Fibroblast of villous mesenchyme (primary cell): ENCODE measurements around the gene OSR1. TPM values are rescaled to one million over a fixed set of nuclear protein-coding genes. Genes with fewer than 3 reads are reported as not detected.

ENCODE experiments used
- DNase-seq: peaks from one replicate; pipeline ENCODE4 v3.0.0-alpha.2; 2010; ENCODE audit warnings: low read depth
- H3K4me3 ChIP-seq: 2 replicates; pipeline ENCODE4 v1.5.1; 2011; ENCODE audit warnings: low read depth, mild to moderate bottlenecking, low read length
- CTCF ChIP-seq: IDR thresholded peaks from 2 replicates; pipeline ENCODE4 v1.5.1; 2012; ENCODE audit warnings: low read depth, mild to moderate bottlenecking, low read length; ENCODE audit not compliant: insufficient read depth
- total RNA-seq: library from RNA; depleted of rRNA; stranded (reverse); fragments of >200 nt; gene quantifications from 2 replicates; pipeline ENCODE4 v1.2.3, GENCODE V29; 2012

Gene OSR1
- total RNA-seq, 1 donor, result 2.2 TPM

- no peak for TF ChIP-seq CTCF
- H3K4me3 ChIP-seq, result no peak overlapping the region
- no peak for DNase-seq
These were observed 14.9 kb upstream of the OSR1 start for GRCh38 chr2:19373352-19373751.

GRCh38 chr2:19371996-19372582 lies 13.7 kb upstream of the OSR1 start:
- no peak for TF ChIP-seq CTCF
- H3K4me3 ChIP-seq, result no peak overlapping the region
- peak; percentile 42 for DNase-seq

GRCh38 chr2:19369341-19369955 lies 11.0 kb upstream of the OSR1 start:
- peak; percentile 70 for TF ChIP-seq CTCF
- H3K4me3 ChIP-seq, result no peak overlapping the region
- peak; percentile 55 for DNase-seq

GRCh38 chr2:19368760-19369159 lies 10.3 kb upstream of the OSR1 start:
- H3K4me3 ChIP-seq, result no peak overlapping the region
- no peak for TF ChIP-seq CTCF
- DNase-seq, result no peak

GRCh38 chr2:19367326-19367725 lies 8.9 kb upstream of the OSR1 start:
- no peak overlapping the region for H3K4me3 ChIP-seq
- TF ChIP-seq CTCF, result no peak
- peak; percentile 86 for DNase-seq

GRCh38 chr2:19365126-19365525 lies 6.7 kb upstream of the OSR1 start:
- no peak for TF ChIP-seq CTCF
- no peak overlapping the region for H3K4me3 ChIP-seq
- no peak for DNase-seq

GRCh38 chr2:19364014-19364413 lies 5.6 kb upstream of the OSR1 start:
- no peak overlapping the region for H3K4me3 ChIP-seq
- TF ChIP-seq CTCF, result no peak
- DNase-seq, result no peak
